Measurements from ENCODE around the gene TRABD2B.

DNA sequence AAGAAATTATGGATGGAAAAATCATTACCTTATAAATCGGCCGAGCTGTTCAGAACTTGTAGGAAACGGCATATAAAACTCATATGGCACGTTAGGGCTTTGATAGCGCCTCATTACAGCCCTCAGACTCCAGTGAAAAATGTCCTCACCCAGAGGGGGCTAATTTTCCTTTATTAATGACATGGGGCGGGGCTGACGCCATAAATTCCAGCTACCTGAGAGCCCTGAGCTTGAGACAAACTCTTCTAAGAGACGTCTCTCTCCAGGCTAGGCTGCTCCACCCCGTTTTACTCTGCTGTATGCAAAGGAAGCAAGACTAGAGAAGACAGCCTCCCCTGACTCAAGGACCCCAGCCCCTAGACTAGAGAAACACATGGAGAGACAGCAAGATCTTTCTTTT is 149.4 kb downstream of the TRABD2B start:
- TF ChIP-seq, protein P1, sequence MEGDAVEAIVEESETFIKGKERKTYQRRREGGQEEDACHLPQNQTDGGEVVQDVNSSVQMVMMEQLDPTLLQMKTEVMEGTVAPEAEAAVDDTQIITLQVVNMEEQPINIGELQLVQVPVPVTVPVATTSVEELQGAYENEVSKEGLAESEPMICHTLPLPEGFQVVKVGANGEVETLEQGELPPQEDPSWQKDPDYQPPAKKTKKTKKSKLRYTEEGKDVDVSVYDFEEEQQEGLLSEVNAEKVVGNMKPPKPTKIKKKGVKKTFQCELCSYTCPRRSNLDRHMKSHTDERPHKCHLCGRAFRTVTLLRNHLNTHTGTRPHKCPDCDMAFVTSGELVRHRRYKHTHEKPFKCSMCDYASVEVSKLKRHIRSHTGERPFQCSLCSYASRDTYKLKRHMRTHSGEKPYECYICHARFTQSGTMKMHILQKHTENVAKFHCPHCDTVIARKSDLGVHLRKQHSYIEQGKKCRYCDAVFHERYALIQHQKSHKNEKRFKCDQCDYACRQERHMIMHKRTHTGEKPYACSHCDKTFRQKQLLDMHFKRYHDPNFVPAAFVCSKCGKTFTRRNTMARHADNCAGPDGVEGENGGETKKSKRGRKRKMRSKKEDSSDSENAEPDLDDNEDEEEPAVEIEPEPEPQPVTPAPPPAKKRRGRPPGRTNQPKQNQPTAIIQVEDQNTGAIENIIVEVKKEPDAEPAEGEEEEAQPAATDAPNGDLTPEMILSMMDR (IDR thresholded peaks at IDR 0.05), result no peak
- TF ChIP-seq POLR2A (IDR thresholded peaks at IDR 0.05), result no peak
